IPS-20b (cell line): ENCODE data around the gene GPALPP1.
"Not testable (repeated sequence)": the region's sequence is repeated elsewhere in the genome, so short reads cannot be mapped to it uniquely, and the experiment has no call there.

ENCODE experiments used
- H3K27ac ChIP-seq: one replicate; pipeline ENCODE4 v1.5.1; 2013; ENCODE audit warnings: low read length
- H3K27me3 ChIP-seq: 2 replicates; pipeline ENCODE4 v1.6.1; 2013; ENCODE audit warnings: mild to moderate bottlenecking, low read length, inconsistent platforms; ENCODE audit not compliant: insufficient read depth
- H3K36me3 ChIP-seq: 2 replicates; pipeline ENCODE4 v1.6.1; 2013; ENCODE audit warnings: low read depth, mild to moderate bottlenecking, inconsistent platforms, low read length, moderate library complexity; ENCODE audit not compliant: insufficient read depth
- H3K4me1 ChIP-seq: 2 replicates; pipeline ENCODE4 v1.6.1; 2013; ENCODE audit warnings: mild to moderate bottlenecking, control low read depth, inconsistent platforms, low read length, moderate library complexity; ENCODE audit not compliant: insufficient read depth
- H3K4me3 ChIP-seq: 2 replicates; pipeline ENCODE4 v1.5.1; 2013; ENCODE audit warnings: mild to moderate bottlenecking, low read length, inconsistent platforms
- H3K9ac ChIP-seq: 2 replicates; pipeline ENCODE4 v1.6.1; 2013; ENCODE audit warnings: low read depth, mild to moderate bottlenecking, inconsistent platforms, low read length, moderate library complexity
- H3K9me3 ChIP-seq: 2 replicates; pipeline ENCODE4 v1.6.1; 2013; ENCODE audit warnings: mild to moderate bottlenecking, low read depth, low read length, inconsistent platforms; ENCODE audit not compliant: insufficient read depth

The GPALPP1 gene

GRCh38 chr13:44989071-44989889 is at the start of gene GPALPP1, which contains the start of gene NUFIP1:
Gene GPALPP1, plus strand, starts transcription at chr13:44989538. Its CDS starts 117 bp downstream, at chr13:44989655.
Gene NUFIP1, minus strand, starts transcription at chr13:44989471. Its CDS starts 35 bp downstream, at chr13:44989436.
- H3K9me3 ChIP-seq: no peaks in the 10 kb centered on the region
- peaks cover 7% of the 10 kb centered on the region; the same call in 1 of the 2 replicates for H3K4me1 ChIP-seq
- H3K36me3 ChIP-seq: peaks cover 16% of the 10 kb centered on the region
- peak within 1 kb of the TSS; percentile 96 for H3K4me3 ChIP-seq
- no peaks in the 10 kb centered on the region for H3K27me3 ChIP-seq
- H3K9ac ChIP-seq: peak within 1 kb of the TSS; percentile 92
- peak within 1 kb of the TSS; percentile 55 for H3K27ac ChIP-seq

GRCh38 chr13:44943411-44943810 is 45.9 kb upstream of the GPALPP1 start:
- H3K27me3 ChIP-seq, H3K9ac ChIP-seq, H3K4me3 ChIP-seq, H3K9me3 ChIP-seq, H3K4me1 ChIP-seq, H3K27ac ChIP-seq: not testable (repeated sequence)
- H3K36me3 ChIP-seq: peaks cover 36% of the 10 kb centered on the region

GRCh38 chr13:44951184-44951583 is 38.2 kb upstream of the GPALPP1 start:
- Histone ChIP-seq H3K4me3 (no peak overlapping the region), H3K36me3 (peaks cover 38% of the 10 kb centered on the region), H3K9ac (no peak overlapping the region), H3K27me3 (no peaks in the 10 kb centered on the region), H3K4me1 (no peaks in the 10 kb centered on the region), H3K9me3 (no peaks in the 10 kb centered on the region), H3K27ac (no peak overlapping the region)

GRCh38 chr13:44952671-44953070 is 36.7 kb upstream of the GPALPP1 start:
- Histone ChIP-seq H3K4me3 (no peak overlapping the region), H3K4me1 (no peaks in the 10 kb centered on the region), H3K9ac (no peak overlapping the region), H3K27ac (no peak overlapping the region), H3K9me3 (no peaks in the 10 kb centered on the region), H3K27me3 (no peaks in the 10 kb centered on the region), H3K36me3 (peaks cover 36% of the 10 kb centered on the region)

GRCh38 chr13:44954224-44954623 is 35.1 kb upstream of the GPALPP1 start:
- Histone ChIP-seq H3K27ac (no peak overlapping the region), H3K4me1 (no peaks in the 10 kb centered on the region), H3K9ac (no peak overlapping the region), H3K36me3 (peaks cover 44% of the 10 kb centered on the region), H3K9me3 (no peaks in the 10 kb centered on the region), H3K27me3 (no peaks in the 10 kb centered on the region), H3K4me3 (no peak overlapping the region)

GRCh38 chr13:44955406-44955805 is 33.9 kb upstream of the GPALPP1 start:
- Histone ChIP-seq H3K27ac (no peak overlapping the region), H3K9me3 (no peaks in the 10 kb centered on the region), H3K4me1 (no peaks in the 10 kb centered on the region), H3K27me3 (no peaks in the 10 kb centered on the region), H3K36me3 (peaks cover 42% of the 10 kb centered on the region), H3K4me3 (no peak overlapping the region), H3K9ac (no peak overlapping the region)

GRCh38 chr13:44961997-44962396 is 27.3 kb upstream of the GPALPP1 start:
- Histone ChIP-seq H3K9ac (no peak overlapping the region), H3K4me1 (no peaks in the 10 kb centered on the region), H3K4me3 (no peak overlapping the region), H3K27me3 (no peaks in the 10 kb centered on the region), H3K36me3 (peaks cover 73% of the 10 kb centered on the region), H3K27ac (no peak overlapping the region), H3K9me3 (peaks cover 25% of the 10 kb centered on the region)

GRCh38 chr13:44967704-44968433 is 21.5 kb upstream of the GPALPP1 start:
- peaks cover 51% of the 10 kb centered on the region for H3K36me3 ChIP-seq
- H3K4me3 ChIP-seq: no peak overlapping the region
- H3K9ac ChIP-seq: no peak overlapping the region
- H3K4me1 ChIP-seq: peaks cover 4% of the 10 kb centered on the region; the same call in 1 of the 2 replicates
- no peak overlapping the region for H3K27ac ChIP-seq
- H3K9me3 ChIP-seq: peaks cover 14% of the 10 kb centered on the region
- H3K27me3 ChIP-seq: no peaks in the 10 kb centered on the region

GRCh38 chr13:44968434-44968815 is 20.9 kb upstream of the GPALPP1 start:
- Histone ChIP-seq H3K4me3 (no peak overlapping the region), H3K9me3 (peaks cover 11% of the 10 kb centered on the region), H3K4me1 (peaks cover 4% of the 10 kb centered on the region; the same call in 1 of the 2 replicates), H3K9ac (no peak overlapping the region), H3K27ac (no peak overlapping the region), H3K36me3 (peaks cover 47% of the 10 kb centered on the region), H3K27me3 (no peaks in the 10 kb centered on the region)

- Histone ChIP-seq H3K36me3 (peaks cover 47% of the 10 kb centered on the region), H3K27me3 (no peaks in the 10 kb centered on the region), H3K27ac (no peak overlapping the region)
These were observed 19.5 kb upstream of the GPALPP1 start for GRCh38 chr13:44969551-44970484.

More at GRCh38 chr13:44969551-44970484, 19.5 kb upstream of the GPALPP1 start:
- H3K9me3 ChIP-seq: peaks cover 3% of the 10 kb centered on the region; the same call in 1 of the 2 replicates
- H3K4me3 ChIP-seq: no peak overlapping the region
- peaks cover 4% of the 10 kb centered on the region; the same call in 1 of the 2 replicates for H3K4me1 ChIP-seq
- H3K9ac ChIP-seq: no peak overlapping the region
